NCI-H345 treated with DMSO at 0.1 percent for 48 hours (cell line): ENCODE data around the gene RYR2.
"Not testable (repeated sequence)": the region's sequence is repeated elsewhere in the genome, so short reads cannot be mapped to it uniquely, and the experiment has no call there.

ENCODE experiments used
- DNase-seq: peaks from one replicate; lab custom pipeline; 2025; ENCODE audit not compliant: unreplicated experiment; lab: John Stamatoyannopoulos, UW

RYR2 gene

GRCh38 chr1:237320890-237321289, 278.9 kb downstream of the RYR2 start:
- no peak for DNase-seq

DNA sequence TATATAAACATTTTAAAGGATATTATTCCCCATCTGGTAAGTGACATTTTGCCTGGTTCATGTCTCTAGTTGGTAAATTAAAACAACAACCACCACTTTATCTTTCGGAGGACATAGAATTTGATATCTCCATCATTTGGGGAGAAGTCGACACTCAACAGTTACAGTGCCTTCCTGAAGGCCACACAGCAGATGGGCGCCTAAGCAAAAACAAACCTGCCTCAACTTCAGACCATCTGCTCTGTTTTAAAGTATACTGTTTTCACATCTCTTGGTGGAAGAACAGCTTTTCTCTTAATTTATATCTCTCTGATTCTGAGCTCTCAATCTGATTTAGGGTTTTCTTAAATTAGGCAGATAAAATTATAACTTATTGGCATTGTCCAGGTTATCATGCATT, 282.2 kb downstream of the RYR2 start:
- DNase-seq, result no peak

- DNase-seq, result no peak
Measured at GRCh38 chr1:237327061-237327460, 285.1 kb downstream of the RYR2 start.

GRCh38 chr1:237340892-237341291, 298.9 kb downstream of the RYR2 start:
- DNase-seq, result no peak

DNA sequence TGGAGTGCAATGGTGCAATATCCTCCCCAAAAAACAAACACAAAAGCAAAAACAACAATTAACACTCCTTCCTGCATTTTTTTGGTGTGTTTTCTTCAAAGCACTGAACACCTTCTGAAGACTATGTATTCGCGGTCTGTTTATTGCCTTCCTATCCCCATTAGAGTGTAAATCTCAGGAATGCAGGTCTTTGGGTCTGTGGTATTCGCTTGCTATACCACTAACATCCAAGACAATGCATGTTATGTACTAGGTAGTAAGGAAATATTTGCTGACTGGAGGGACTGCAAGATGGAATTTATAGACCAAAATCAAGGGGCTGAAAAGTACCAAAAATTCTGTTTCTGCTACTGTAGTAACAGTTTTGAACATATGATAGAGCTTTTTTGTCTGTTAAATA, 299.4 kb downstream of the RYR2 start:
- no peak for DNase-seq

- DNase-seq, result no peak
Measured at GRCh38 chr1:237342730-237343129, 300.7 kb downstream of the RYR2 start.

DNA sequence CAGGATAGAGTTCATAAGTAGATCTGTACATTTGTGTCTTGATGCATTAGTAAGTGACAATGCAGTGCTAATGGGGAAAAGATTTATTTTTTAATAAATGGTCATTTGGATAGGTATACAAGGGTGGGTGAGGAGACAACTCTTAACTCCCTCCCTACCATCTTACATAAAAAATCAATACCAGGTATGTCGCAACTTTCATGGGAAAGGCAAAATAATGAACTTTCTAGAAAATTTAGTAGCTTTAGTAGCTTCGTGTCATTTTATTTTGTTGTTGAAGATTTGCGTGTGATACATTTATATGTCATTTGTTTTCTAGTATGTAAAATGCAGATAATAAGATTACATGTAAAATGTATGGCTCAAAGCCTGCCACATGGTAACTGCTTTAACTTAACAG, 310.8 kb downstream of the RYR2 start:
- DNase-seq, result no peak

- no peak for DNase-seq
Measured at GRCh38 chr1:237353918-237354317, 311.9 kb downstream of the RYR2 start.

GRCh38 chr1:237355022-237355421, 313.0 kb downstream of the RYR2 start:
- DNase-seq, result no peak

DNA sequence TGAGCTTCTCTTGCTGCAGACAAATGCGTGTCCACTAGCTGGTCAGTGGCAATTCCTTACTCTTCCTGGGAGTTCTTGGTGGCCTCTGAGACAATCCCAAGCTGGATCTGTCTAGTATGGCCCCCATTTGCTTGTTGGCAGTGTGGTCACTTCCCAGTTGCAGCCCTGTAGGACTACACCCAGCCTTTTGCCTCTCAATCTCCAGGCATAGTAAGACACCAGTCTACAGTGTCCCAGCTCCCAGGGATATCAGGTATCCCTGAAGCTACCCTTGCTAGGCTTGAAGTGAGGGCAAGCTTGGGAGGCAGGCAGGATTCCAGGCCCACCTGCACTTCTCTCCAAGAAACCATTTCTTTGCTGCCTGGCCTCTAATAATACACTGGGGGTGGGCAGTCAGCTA, 316.6 kb downstream of the RYR2 start:
- no peak for DNase-seq

GRCh38 chr1:237367758-237368157, 325.8 kb downstream of the RYR2 start:
- DNase-seq, result no peak

- DNase-seq, result not testable (repeated sequence)
Measured at GRCh38 chr1:237371477-237371876, 329.5 kb downstream of the RYR2 start.

GRCh38 chr1:237383791-237384190, 341.8 kb downstream of the RYR2 start:
- no peak for DNase-seq

GRCh38 chr1:237384213-237384612, 342.2 kb downstream of the RYR2 start:
- no peak for DNase-seq

DNA sequence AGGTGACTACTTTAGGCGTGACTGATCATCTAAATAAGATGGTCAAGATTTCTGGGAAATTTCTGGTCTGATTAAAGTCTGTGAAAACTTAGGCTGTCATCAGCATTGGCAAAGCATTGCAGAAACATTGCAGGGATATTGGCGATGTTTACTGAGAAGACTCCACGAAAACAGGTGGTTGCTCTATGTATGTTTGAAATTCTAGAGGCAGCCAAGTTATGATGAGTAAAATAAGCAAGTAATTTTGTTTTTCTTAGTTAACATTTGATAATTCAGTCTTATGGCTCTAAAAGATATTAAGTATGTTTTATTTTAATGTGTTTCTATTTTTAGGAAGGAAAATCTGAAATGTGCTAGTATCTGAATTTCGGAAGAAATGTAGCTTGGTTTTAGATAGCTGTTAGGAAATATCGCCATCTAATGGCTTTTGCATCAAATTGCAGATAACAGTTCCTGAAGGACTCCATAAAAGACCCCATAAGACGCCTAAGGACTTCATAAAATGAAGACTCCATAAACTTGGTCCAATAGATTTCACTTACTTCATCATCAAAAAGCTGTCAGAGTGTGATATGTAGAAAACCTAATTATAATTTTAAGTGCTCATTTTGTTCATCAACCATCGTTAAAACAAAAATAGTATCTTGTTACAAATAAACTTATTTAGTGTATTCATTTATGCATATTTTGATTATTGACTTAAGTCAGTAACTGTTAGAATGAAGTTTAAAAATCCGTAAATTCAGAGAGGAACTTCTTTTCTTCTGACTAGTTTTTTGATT, 344.6 kb downstream of the RYR2 start:
- peak; percentile 30 for DNase-seq

GRCh38 chr1:237387144-237387505, 345.1 kb downstream of the RYR2 start:
- no peak for DNase-seq

GRCh38 chr1:237390823-237391222, 348.8 kb downstream of the RYR2 start:
- no peak for DNase-seq

- DNase-seq, result no peak
Measured at GRCh38 chr1:237393632-237394031, 351.6 kb downstream of the RYR2 start.

GRCh38 chr1:237394281-237394680, 352.3 kb downstream of the RYR2 start:
- DNase-seq, result peak; percentile 25

DNA sequence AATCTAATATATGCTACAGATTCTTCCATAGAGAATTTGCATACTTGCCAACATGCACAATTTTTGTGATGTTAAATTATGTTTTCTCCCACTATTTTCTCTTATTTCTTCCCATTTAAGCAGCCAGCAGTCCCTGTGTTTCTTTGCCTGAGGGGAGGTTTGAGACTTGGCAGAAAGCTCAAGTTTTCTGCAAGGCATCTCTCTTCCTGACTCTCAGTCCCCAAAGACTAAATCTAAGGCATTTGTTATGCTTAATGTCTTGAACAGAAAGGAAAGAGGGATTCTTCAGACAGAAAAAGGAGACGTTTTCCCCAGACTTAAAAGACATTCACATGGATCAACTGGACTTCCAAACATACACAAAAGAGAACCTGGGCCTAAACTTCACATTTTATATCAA, 354.4 kb downstream of the RYR2 start:
- no peak for DNase-seq

- DNase-seq, result no peak
Measured at GRCh38 chr1:237398751-237399150, 356.8 kb downstream of the RYR2 start.

DNA sequence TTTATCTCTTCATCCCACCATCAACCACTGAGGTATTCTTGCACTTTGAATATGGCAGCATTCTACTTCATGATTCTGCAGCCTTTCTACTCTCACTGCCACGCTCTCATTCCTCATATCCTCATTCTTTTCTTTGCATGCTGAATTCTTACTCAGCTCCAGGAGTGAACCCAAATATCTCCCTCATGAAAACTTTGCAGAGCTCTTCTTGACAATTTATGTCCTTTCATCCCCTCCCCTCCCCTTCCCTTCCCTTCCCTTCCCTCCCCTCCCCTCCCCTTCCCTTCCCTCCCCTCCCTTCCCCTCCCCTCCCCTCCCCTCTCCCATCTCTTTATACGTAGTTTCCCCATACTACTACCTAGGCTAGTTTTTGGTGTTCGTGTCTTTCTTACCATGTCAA, 363.9 kb downstream of the RYR2 start:
- DNase-seq, result no peak

GRCh38 chr1:237411621-237412020, 369.6 kb downstream of the RYR2 start:
- DNase-seq, result no peak
